Measurements from ENCODE around the gene HYDIN.

DNA sequence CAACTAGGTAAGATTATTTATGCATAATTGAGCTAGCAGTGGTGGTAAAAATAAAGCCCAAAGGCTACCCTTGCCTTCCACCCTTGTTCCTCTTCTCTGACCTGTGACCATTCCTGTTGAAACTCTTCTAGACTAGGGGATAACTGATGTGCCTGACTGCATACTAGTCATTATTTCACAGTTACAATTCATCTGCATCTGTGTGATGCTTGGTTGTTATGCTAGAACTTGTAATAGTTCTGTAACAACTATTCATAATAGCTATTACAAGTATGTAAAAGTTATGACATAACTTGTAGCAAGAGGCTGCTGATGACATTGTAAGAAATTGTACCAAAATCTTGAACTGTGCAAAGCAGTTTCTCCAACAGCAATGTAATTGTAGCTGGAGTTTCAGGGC, 427.2 kb downstream of the HYDIN start:
- TF ChIP-seq POLR2AphosphoS5 (IDR thresholded peaks at IDR 0.05; ENCODE audit: low read depth, low read length) (no peak), SIN3A (IDR thresholded peaks at IDR 0.05; ENCODE audit: borderline replicate concordance, insufficient read depth, low read length) (no peak)
